C4-2B (cell line): ENCODE results near the gene MIA2.

ENCODE experiments used
- CTCF ChIP-seq: fragments of 450-650 bp; conservative IDR thresholded peaks from 2 replicates; pipeline ENCODE4 v1.5.1; 2017; ENCODE audit warnings: mild to moderate bottlenecking
- ZFX ChIP-seq: fragments of 450-650 bp; IDR thresholded peaks from 2 replicates; pipeline ENCODE4 v1.6.1; 2017

- no peak for TF ChIP-seq ZFX
- TF ChIP-seq CTCF, result no peak
These were observed 39.2 kb downstream of the MIA2 start for GRCh38 chr14:39272918-39273317.
